ENCODE measurements around the gene AGPAT3.

Gene AGPAT3

GRCh38 chr21:44019568-44019958 lies 154.5 kb downstream of the AGPAT3 start:
- TF ChIP-seq CTCF (conservative IDR thresholded peaks at IDR 0.05) = no peak
- no peak overlapping the region for H3K27ac ChIP-seq

GRCh38 chr21:44020551-44020950 lies 155.5 kb downstream of the AGPAT3 start:
- H3K27ac ChIP-seq = 0 out of 2 replicates have a peak overlapping the region, but pooled peaks have one; percentile 8
- no peak for TF ChIP-seq CTCF (conservative IDR thresholded peaks at IDR 0.05)

- no peak for TF ChIP-seq CTCF (conservative IDR thresholded peaks at IDR 0.05)
- 0 out of 2 replicates have a peak overlapping the region, but pooled peaks have one; percentile 8 for H3K27ac ChIP-seq
Observed at GRCh38 chr21:44021064-44021463, 156.0 kb downstream of the AGPAT3 start.

GRCh38 chr21:44024257-44024656 lies 159.2 kb downstream of the AGPAT3 start:
- peak overlapping the region; percentile 42 for H3K27ac ChIP-seq
- no peak for TF ChIP-seq CTCF (conservative IDR thresholded peaks at IDR 0.05)

GRCh38 chr21:44024887-44025353 lies 159.9 kb downstream of the AGPAT3 start:
- H3K27ac ChIP-seq = peak overlapping the region; percentile 42
- no peak for TF ChIP-seq CTCF (conservative IDR thresholded peaks at IDR 0.05)

- no peak for TF ChIP-seq CTCF (conservative IDR thresholded peaks at IDR 0.05)
- peak overlapping the region; percentile 28 for H3K27ac ChIP-seq
Observed at GRCh38 chr21:44027607-44028286, 162.7 kb downstream of the AGPAT3 start.

GRCh38 chr21:44028287-44028659 lies 163.2 kb downstream of the AGPAT3 start:
- peak overlapping the region; percentile 28 for H3K27ac ChIP-seq

More at GRCh38 chr21:44028287-44028659, 163.2 kb downstream of the AGPAT3 start:
- no peak for TF ChIP-seq CTCF (conservative IDR thresholded peaks at IDR 0.05)
